Hematopoietic multipotent progenitor cell treated with erythropoietin and hydrocortisone succinate and interleukin-3 and kit ligand, for 15 days (in vitro differentiated cells): ENCODE measurements around the gene CDS2.

Source experiments
- DNase-seq: peaks from one replicate; pipeline ENCODE4 v3.0.0-alpha.2; 2015; ENCODE audit warnings: low spot score

Gene CDS2

DNA sequence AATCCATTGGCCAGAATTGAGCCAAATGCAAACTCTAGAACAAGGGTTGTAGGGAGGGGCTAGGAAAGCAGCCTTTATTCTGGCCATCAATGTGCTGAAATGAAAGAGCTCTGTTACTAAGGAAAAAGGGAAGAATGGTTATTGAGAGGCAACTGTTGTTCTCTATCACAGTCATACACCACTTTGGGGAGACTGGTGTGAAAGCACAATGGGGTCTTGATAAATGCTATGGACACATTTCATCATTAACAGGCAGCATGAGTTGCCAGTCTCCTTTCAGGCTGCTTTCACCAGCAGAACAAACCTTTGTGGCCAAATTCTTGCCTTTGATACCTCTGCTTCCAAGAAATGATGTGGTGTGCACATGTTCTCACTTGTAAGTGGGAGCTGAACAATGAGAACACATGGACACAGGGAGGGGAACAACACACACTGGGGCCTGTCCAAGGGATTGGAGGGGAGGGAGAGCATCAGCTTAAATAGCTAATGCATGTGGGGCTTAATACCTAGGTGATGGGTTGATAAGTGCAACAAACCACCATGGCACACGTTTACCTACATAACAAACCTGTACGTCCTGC is 86.2 kb downstream of the CDS2 start:
- DNase-seq, result no peak

GRCh38 chr20:5214826-5215225 is 88.0 kb downstream of the CDS2 start:
- no peak for DNase-seq

GRCh38 chr20:5215672-5216304 is 89.0 kb downstream of the CDS2 start:
- DNase-seq, result no peak

- DNase-seq, result no peak
Observed at GRCh38 chr20:5216663-5217062, 89.9 kb downstream of the CDS2 start.

DNA sequence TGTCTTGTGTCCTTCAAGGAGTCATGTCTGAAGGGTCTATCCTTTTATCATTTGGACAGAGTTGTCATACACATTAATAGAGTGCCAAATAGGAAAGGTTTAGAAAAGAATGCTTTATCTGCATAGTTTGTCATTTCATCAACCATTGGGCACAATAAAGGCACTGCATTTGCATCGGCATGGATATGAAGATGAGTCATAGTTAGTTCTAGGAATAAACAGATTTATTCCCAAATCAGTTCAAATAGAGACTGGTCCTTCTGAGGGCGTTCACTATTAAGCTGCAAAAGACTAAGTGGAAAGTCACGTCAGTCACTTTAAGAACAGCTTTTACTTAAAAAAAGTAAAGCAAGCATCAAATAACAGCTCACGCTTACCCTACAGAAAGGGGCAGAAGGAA is 90.8 kb downstream of the CDS2 start:
- no peak for DNase-seq

GRCh38 chr20:5220321-5221060 is 93.7 kb downstream of the CDS2 start:
- DNase-seq, result no peak

- DNase-seq, result no peak
Observed at GRCh38 chr20:5221061-5221430, 94.2 kb downstream of the CDS2 start.

GRCh38 chr20:5222919-5223634 is 96.3 kb downstream of the CDS2 start:
- peak; percentile 73 for DNase-seq

DNA sequence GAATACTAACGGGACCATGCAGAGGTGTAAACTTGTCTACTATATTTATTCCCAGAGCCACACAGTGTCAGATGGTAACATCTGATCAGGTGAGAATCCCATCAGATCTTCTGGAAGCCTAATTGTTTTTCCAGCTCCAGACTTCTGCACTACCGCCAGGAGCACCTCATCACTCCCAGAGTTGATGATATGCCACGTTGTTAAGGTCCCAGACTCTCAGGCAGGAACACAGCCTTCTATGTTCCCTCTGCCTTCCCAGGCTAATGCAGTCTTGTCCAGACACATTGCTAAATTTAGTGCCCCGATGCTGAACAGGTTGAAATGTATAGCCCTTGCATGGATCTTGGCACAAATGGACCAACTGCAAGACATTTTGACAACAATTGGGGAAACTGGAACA is 103.7 kb downstream of the CDS2 start:
- DNase-seq, result no peak

GRCh38 chr20:5234158-5234557 is 107.3 kb downstream of the CDS2 start:
- DNase-seq, result no peak

DNA sequence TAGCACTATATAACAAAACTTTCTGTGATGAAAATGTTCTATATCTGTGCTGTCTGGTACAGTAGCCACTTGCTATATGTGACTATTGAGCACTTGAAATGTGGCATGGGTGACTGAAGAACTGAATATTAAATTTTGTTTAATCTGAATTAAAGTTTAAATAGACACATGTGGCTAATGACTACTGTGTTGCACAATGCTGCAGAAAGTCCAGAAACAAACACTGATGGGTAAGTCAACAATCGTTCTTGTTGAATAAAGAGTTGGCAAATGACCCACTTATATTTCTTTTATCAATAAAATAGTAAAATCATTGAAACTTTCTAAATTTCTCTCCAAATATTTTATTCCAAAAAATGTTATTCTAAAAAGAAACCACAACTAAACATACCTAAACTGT is 108.2 kb downstream of the CDS2 start:
- DNase-seq, result no peak
